GM21717 (cell line): ENCODE measurements around the gene GPR135.
A peak's percentile ranks its signal among the peaks of the same experiment; 100 is the strongest.
"Not testable (repeated sequence)": the region's sequence is repeated elsewhere in the genome, so short reads cannot be mapped to it uniquely, and the experiment has no call there.

ENCODE experiments used
- ATAC-seq: cut with Tn5 transposase; IDR thresholded peaks from one replicate; pipeline ENCODE4 v1.9.1; 2021; ENCODE audit warnings: mild to moderate bottlenecking, moderate library complexity; ENCODE audit not compliant: unreplicated experiment

Gene GPR135

DNA sequence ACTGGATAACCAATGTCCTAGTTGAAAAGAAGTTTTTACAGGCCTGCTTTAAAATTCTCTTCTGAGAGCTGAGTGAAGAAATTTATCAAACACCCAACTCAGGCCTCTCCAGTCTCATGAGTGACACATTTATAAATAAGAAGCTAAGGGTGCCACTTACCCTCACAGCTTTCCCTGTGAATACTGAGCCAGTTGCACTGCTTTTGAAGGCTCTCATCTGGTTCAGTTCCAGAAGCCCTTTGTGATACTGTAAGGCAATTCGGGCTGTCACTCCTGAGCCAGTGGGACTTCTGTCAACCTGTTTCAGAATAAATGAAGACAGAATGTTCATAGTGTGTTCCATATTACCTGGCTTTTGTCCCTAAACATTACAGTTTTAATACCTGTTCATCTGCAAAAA lies 10.5 kb upstream of the GPR135 start:
- ATAC-seq = no peak

DNA sequence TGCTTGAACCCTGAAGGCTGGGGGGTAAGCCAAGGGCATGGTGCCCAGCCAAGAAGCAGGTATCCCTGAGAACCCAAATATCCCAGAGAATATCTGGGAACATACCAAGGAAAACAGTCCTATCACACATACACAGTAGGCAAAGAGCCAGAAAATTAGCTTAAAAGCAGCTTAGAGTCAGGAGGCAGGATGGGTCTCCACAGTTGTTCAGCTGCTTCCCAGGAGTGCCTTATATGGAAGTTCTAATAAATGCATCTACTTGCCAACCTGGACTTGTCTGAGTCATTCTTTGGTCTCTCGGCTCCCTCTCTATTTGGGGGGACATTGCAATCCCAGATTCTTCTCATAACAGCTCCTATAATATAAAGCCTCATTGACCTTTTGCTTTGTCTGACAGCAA lies 9.0 kb upstream of the GPR135 start:
- no peak for ATAC-seq

DNA sequence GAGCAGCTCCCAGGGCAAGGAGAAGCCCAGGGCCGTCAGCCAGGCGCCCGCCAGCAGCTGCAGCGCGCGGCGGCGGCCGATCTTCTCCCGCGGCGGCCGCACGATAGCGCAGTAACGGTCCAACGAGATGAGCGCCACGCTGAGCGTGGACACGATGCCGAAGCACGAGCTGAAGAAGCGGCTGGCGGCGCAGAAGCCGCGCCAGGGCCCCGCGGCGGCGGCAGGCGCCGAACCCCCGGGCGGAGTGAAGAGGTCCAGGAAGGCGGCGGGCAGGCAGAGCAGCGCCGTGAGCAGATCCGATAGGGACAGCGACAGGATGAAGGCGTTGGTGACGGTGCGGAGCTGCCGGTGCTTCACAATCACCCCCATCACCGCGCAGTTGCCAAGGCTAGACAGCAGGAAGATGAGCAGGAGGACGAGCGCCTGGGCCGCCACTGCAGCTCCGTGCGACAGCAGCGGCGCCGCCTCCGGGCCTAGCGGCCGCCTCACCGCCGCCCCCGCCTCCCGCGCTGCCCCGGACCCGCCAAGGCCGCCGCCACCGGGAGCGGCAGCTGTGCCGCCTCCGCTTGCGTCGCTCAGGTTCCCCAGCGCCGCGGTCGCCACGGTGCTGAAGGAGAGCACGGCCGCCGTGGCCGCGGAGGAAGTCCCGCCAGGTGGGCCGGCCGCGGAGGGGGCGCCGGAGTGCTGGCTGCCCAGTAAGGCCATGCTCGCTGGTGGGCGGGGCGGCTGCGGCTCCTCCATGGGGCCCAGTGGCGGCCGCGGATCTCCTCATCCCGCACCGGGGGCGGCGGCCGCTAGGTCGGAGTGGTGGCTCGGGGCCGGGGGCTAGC lies 479 bp downstream of the GPR135 start:
- ATAC-seq = peak; percentile 55

DNA sequence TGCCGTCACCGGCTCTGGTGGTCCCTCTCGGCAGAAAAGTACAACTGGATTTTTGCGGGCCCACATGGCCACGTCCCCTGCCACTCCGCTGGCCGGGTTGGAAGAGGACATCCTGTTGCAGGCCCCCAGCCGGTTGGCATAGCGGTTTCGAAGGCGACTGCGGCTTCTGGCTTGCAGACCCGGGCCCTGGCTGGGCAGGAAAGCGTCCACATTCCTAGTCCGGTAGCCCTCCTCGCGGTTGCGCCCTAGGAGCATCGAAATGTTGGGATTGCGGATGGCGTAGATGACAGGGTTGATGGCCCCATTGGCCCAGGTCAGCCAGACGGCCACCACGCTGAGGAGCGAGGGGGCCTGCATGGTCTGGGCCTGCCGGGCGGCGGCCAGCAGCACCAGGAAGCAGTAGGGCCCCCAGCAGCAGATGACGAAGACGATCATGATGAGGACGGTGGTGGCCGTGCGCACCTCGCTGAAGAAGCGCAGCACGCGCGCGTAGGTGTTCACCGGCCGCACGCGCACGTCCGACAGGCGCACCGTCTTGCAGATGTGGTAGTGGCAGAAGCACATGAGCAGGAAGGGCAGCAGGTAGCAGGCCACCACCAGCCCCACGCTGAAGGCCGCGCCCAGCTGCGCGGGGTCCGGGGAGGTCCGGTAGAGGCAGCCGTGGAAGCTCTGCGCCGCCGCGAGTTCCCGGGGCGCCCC lies 1.2 kb downstream of the GPR135 start:
- no peak for ATAC-seq

DNA sequence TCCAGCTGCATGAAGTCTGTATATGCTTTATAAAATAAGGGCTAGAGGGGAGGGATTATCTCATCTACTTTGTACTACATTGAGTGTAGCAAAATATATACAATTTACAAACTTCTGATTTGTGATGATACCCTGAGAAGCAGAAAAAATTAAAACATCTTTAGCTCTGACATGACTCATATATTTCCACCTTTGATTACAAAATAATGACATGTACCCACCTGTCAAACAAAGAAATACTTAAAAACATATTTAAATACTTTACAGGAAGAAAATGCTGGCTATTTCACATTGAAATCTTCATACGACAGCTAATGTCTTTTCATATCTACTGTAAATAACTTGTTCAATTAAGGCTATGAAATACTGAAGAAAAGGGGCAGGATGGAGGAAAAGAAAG lies 3.3 kb downstream of the GPR135 start:
- ATAC-seq = no peak

DNA sequence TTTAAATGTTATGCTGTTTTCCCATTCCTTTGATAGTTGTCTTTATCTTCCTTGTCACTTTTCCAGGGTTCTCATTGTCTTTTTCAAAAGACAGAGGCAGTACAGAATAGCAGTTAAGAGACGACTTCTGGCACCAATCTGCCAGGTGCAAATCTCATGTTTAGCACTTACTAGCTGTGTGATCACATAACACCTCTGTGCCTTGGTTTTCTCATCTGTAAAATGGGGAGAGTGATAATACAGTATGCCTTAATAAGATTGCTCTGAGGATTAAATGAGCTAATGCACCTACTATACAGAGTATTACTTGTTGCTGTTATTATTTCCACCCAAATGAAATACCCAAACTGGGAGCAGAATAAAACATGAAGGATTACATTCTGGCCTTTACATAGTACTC lies 4.8 kb downstream of the GPR135 start:
- no peak for ATAC-seq

DNA sequence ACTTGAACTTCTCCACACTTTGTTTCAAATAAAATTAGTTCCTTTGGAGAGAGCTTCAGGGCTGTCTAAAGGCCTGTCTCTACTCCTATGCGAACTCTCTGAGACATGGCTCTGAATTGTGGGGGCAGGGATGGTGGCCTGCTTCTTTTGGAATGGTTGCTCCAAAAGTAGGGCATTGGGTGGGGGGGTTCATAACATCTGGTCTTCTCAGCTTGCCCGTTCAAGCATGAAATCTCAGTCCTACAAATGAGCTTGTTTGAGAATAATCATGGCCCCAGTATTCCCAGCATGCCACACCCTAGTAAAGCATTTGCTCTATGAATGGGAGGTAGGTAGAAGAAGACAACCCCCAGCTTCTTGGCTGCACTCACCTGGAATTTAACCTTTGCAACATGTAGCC lies 6.7 kb downstream of the GPR135 start:
- no peak for ATAC-seq

DNA sequence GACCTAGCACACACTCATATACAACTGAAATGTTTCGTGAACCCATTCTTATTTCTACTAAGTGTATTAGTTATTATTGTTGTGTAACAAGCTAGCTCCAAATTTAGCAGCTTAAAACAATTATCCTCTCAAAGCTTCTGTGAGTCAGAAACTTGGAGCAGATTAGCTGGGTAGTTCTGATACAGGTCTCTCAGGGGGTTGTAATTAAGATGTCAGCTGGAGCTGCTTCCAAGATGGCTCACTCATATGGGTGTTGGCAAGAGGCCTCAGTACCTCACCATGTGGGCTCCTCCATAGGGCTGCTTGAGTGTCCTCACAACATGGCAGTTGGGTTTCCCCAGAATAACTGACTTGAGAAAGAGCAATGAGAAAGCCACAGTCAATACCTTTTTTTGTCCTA lies 9.8 kb downstream of the GPR135 start:
- no peak for ATAC-seq

DNA sequence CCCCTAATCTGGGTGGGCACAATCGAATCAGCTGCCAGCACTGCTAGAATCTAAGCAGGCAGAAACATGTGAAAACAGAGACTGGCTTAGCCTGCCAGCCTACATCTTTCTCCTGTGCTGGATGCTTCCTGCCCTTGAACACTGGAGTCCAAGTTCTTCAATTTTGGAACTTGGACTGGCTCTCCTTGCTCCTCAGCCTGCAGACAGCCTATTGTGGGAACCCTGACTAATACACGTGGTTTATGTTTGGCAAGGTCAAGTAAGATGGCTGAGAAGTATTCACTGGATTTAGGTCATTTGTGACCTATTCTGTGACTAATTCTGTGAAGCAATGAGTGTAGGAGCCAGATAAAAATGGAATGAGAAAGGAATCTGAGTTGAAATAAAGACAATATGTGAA lies 11.0 kb downstream of the GPR135 start:
- ATAC-seq = no peak

DNA sequence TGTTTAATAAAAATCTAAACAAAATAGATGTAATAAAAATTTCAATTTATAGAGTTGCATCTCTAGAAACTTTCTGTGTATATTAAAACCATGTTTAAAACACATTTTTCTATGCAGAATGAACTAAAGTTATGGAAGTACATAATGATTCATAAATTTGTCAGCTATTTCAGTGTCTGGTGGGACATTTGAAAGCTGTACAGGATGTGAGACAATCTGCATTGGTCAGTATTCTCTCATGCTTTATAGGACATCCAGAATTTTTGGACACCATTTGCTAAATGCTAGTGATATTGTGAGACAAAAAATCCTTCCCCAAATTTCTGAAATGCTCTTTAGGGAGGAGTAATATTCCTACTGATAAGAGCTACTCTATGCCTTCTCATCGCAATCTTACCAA lies 13.3 kb downstream of the GPR135 start:
- ATAC-seq = no peak

DNA sequence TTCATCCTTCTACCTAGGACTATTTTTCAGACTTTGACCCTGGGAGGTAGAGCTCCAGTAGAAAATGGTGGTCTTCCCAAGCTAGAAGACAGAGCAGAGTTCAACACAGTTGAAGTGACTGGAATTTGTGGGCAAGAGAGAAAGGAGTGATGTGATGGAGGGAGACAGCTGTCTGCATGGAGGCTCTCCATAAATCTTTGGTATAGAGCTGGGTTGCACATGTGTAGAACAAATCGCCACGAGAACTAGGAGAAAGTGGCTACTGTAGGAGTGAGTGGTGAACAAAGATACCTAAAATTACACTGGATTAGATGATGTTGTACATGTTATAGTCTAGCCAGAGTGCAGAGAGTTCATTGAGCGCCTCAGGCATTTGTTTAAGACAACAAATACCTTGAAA lies 14.5 kb downstream of the GPR135 start:
- no peak for ATAC-seq

DNA sequence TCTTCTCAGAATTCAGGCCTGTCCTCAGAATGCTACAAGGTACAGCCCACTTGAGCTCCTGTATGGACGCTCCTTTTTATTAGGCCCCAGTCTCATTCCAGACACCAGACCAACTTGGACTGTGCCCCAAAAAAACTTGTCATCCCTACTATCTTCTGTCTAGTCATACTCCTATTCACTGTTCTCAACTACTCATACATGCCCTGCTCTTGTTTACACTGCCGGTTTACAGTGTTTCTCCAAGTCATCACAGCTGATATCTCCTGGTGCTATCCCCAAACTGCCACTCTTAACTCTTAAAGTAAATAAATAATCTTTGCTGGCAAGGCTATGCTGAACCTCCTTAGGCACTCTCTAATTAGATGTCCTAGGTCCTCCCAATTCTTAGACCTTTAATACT lies 16.5 kb downstream of the GPR135 start:
- not testable (repeated sequence) for ATAC-seq

DNA sequence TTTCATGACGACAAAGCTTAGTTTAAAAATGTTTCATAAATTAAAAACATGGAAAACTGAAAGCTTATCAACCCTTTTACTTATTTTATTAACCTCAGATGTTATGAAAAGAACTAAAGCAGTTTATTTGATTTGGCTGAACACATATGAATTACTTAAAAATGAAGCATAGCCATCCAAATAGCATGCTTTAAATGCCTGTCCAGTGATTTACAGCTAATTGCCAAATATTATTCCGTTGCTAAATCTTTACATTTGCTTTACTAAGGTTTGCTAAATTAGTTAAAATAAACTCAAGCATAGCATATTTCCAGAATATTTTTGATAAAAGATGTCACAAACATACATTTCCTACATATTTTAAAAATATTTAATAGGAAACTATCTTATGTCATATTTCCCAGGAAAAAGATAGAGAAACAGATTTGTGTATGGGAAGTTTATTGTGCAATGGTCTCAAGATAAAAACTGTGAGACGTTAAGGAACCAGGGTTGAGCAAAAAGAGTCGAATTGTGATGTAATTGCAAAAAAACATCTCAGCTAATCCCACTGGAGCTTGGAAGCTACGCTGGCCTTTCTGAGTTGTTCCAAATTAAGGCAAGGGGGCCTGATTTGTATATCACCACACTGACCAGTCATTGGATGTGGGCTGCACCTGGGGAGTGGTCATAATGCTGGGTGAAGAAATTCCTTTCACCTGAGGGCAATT lies 25.8 kb downstream of the GPR135 start:
- ATAC-seq = no peak

DNA sequence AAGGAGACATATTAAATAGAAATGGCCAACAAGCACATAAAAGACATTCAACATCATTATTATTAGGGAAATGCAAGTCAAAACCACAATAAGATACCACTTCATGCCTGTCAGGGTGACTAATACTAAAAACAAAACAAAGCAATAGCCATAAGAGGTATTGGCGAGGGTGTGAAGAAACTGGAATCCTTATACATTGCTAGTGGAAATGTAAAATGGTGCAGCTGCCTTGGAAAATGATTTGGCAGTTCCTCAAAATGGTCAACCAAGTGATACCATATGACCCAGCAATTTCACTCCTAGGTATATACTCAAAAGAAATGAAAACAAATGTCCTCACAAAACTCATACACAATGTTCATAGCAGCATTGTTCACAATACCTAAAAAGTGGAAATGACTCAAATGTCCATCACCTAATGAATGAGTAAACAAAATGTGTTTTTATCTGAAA lies 27.0 kb downstream of the GPR135 start:
- ATAC-seq = no peak

DNA sequence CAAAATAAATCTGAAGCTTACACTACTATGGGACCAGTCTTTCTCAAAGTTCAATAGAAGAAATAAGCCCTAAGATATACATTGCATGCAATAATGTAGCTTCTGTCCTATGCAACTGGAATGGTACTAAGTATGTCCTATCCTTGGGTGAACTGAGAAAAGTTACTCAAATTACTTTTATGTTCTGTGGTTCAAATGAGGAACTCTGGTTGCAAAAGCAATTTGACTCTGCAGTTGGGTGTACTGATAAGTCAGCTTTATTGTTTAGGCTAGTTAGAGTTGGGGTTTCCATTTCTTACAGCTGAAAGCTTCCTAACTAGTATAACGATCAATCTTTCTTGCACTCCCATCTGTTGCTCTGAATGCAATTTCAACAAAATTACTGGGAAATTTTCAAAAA lies 29.2 kb downstream of the GPR135 start:
- no peak for ATAC-seq

DNA sequence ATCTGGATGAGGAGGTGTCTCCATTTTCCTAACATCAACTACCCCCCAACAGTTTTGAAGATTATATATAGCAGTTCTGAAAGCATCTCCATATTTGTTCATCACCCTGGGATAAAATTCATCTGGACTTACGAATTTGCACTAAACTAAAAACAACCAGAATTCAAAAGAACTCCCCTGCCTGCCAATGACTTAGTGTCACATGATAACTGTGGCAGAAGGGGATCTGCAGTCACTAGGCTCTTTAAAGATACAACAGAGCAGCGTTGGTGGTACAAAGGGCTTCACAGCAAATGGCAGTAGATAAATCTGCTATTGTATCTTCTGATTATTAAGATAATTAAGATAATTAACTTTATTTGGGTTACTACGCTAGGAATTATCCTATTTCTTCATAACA lies 30.1 kb downstream of the GPR135 start:
- ATAC-seq = no peak

DNA sequence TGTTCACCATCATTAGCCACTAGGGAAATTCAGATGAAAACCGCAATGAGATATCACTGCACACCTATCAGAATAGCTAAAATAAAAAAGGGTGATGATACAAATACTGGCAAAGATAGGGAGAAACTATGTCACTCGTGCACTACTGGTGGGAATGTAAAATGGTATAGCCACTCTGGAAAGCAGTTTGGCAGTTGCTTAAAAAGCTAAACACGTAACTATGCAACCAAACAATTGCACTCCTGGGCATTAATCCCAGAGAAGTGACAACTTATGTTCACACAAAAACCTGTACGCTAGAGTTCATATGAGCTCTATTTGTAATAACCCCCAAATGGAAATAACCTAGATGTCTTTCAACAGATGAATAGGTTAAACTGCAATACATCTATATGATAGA lies 35.4 kb downstream of the GPR135 start:
- ATAC-seq = no peak

DNA sequence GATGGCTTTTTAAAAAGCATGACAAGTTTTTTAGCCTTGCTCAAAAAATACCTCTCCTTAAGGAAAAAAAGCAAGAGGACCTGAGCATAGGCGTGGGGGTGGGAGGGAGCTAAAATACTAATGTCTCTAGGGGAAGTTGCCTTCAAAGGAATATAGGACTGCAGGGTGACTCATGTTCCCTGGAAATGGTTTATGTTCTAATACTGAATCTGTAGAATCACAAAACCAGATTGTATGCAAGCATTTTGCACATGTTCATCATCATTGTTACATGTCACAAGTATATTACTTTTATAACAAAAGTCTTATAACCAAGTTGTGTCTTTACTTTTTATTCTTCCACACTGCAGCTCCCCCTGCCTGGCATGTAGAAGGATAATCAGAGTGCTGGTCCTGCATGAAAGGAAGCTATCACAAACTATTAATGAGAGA lies 36.6 kb downstream of the GPR135 start:
- ATAC-seq = no peak

DNA sequence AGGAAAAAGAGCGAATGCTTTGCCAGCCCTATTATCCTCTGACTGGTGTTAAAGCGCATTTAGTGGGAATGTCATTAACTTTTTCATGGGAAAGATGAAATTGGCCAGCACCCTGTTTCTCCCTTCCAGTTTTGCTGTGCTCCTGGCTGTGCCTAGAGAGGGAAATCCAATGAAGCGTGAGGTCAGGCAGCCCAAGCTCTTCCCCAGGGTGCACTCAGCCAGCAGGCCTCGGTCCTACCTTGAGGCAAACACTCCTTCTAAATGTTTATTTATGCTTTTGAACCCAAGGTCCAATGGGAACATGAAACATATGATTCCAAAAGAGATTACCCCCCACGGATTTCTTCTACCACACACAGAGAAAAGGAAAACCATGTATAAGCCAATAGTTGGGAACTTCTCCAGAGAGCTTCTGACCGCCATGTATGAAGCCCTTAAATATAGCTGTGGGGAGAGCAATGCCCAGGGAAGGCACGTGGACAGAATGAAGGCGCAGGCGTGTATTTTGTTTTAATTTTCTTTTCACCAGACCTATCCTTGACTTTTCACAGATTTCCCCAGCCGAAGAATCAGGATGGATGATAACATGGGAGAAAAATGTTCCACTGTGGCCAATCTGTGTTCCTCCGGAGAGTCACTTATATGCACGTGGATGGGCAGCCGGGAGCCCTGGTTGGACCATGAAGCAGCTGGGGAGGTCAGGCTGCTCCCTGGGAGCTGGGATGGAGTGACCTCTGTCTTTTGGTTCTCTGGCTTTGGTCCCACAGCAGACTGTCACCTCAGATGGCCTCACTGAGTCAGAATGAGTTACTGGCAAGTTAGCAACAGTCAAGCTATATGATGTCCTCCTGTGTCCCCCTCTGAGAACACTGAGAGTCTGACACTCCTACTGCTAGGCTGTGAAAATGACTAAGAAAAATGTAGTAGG lies 37.3 kb downstream of the GPR135 start:
- ATAC-seq = no peak

DNA sequence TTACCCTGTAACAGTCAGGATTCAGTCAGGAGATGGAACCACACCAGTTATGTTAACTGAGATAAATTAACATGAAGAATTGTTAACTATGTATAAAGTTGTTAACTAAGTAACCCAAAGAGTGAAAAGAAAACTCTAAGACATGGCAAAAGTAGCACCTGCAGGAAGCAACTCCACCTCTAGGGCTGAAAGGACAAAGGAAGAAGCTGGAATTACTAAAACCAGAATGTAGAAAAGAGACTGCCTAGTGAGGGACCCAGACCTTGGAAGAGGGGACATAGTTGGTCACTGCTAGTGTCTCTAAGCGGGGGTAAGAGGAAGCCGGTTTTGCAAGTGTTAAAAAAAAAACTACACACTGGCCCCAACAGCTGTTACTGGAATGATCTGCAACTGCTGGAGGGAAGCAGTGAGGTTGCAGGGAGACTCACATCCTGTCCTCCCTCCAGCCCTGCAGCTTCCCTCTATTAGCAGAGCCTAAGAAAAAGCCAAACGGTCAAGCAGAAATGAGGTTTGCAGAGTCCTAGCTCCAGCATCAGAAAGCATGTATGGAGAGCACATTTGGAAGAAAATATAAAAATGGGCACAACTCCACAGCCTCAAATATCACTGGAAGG lies 39.8 kb downstream of the GPR135 start:
- no peak for ATAC-seq
